GM23338 (cell line): ENCODE results near the gene ALKBH8. TPM values are rescaled to one million over a fixed set of nuclear protein-coding genes. Genes with fewer than 3 reads are reported as not detected.

Experiments
- ATAC-seq: fragments of 200-7000 bp; cut with Tn5 transposase; 3 replicates; pipeline ENCODE4 v1.9.1; 2020
- DNase-seq: peaks from one replicate; pipeline ENCODE4 v3.0.0-alpha.2; 2015; ENCODE audit warnings: low spot score
- H2AFZ ChIP-seq: fragments of 200-600 bp; sonication (generic); 2 replicates; pipeline ENCODE4 v1.8.0; 2016; ENCODE audit warnings: antibody characterized with exemption, mild to moderate bottlenecking, moderate library complexity
- H3F3A ChIP-seq: fragments of 200-600 bp; sonication (generic); replicated peaks from 2 replicates; pipeline ENCODE4 v1.8.0; 2017; ENCODE audit warnings: antibody characterized with exemption, mixed run types, low read depth
- H3K27ac ChIP-seq: fragments of 200-600 bp; sonication (generic); 2 replicates; pipeline ENCODE4 v1.6.1; 2016; ENCODE audit warnings: low read depth
- H3K27me3 ChIP-seq: fragments of 200-600 bp; sonication (generic); 2 replicates; pipeline ENCODE4 v1.8.0; 2016; ENCODE audit warnings: mild to moderate bottlenecking, mixed run types, moderate library complexity; ENCODE audit not compliant: insufficient read depth
- H3K36me3 ChIP-seq: fragments of 200-600 bp; sonication (generic); 2 replicates; pipeline ENCODE4 v1.8.0; 2016; ENCODE audit warnings: mild to moderate bottlenecking; ENCODE audit not compliant: insufficient read depth
- H3K4me1 ChIP-seq: fragments of 200-600 bp; sonication (generic); 2 replicates; pipeline ENCODE4 v1.8.0; 2016; ENCODE audit warnings: mild to moderate bottlenecking, moderate library complexity; ENCODE audit not compliant: insufficient read depth
- H3K4me2 ChIP-seq: fragments of 200-600 bp; sonication (generic); 2 replicates; pipeline ENCODE4 v1.7.1; 2017; ENCODE audit warnings: mixed run types
- H3K4me3 ChIP-seq: fragments of 200-600 bp; sonication (generic); 2 replicates; pipeline ENCODE4 v1.6.1; 2016; ENCODE audit warnings: mixed run types
- H3K79me2 ChIP-seq: fragments of 200-600 bp; sonication (generic); replicated peaks from 2 replicates; pipeline ENCODE4 v1.8.0; 2017; ENCODE audit warnings: mild to moderate bottlenecking; ENCODE audit not compliant: insufficient read depth
- H3K9me2 ChIP-seq: fragments of 200-600 bp; sonication (generic); 2 replicates; pipeline ENCODE4 v1.8.0; 2017; ENCODE audit not compliant: insufficient read depth
- H4K20me1 ChIP-seq: fragments of 200-600 bp; sonication (generic); replicated peaks from 2 replicates; pipeline ENCODE4 v1.8.0; 2017; ENCODE audit warnings: mild to moderate bottlenecking; ENCODE audit not compliant: insufficient read depth
- H3K27ac Mint-ChIP-seq: 2 replicates; pipeline ENCODE4 v1.8.0; 2020; ENCODE audit warnings: inconsistent platforms, mild to moderate bottlenecking, moderate library complexity, mixed read lengths
- H3K27me3 Mint-ChIP-seq: 3 replicates; pipeline ENCODE4 v1.8.0; 2022; ENCODE audit warnings: low read depth, mild to moderate bottlenecking, moderate library complexity, mixed read lengths, inconsistent platforms; ENCODE audit not compliant: insufficient read depth, poor library complexity
- H3K36me3 Mint-ChIP-seq: 3 replicates; pipeline ENCODE4 v1.8.0; 2021; ENCODE audit warnings: low read depth, mild to moderate bottlenecking, inconsistent platforms, moderate library complexity, mixed read lengths
- H3K4me1 Mint-ChIP-seq: 3 replicates; pipeline ENCODE4 v1.8.0; 2020; ENCODE audit warnings: mild to moderate bottlenecking, inconsistent platforms, mixed read lengths
- H3K4me3 Mint-ChIP-seq: 3 replicates; pipeline ENCODE4 v1.8.0; 2021; ENCODE audit warnings: moderate library complexity, mild to moderate bottlenecking, inconsistent platforms, mixed read lengths
- H3K9me3 Mint-ChIP-seq: 3 replicates; pipeline ENCODE4 v1.8.0; 2020; ENCODE audit warnings: moderate library complexity, mild to moderate bottlenecking, inconsistent platforms, mixed read lengths
- CREB1 ChIP-seq: fragments of 250-450 bp; sonication (Bioruptor Pico); IDR thresholded peaks from 2 replicates; pipeline ENCODE4 v1.5.0; 2020; ENCODE audit warnings: low read depth, mild to moderate bottlenecking, moderate library complexity
- EZH2 ChIP-seq: fragments of 200-600 bp; sonication (generic); IDR thresholded peaks from one replicate; pipeline ENCODE4 v1.8.0; 2017; ENCODE audit warnings: antibody characterized with exemption, mild to moderate bottlenecking, low read depth; ENCODE audit not compliant: unreplicated experiment
- EZH2phosphoT487 ChIP-seq: fragments of 200-600 bp; sonication (generic); IDR thresholded peaks from one replicate; pipeline ENCODE4 v1.8.1; 2018; ENCODE audit warnings: antibody characterized with exemption; ENCODE audit not compliant: unreplicated experiment
- JUNB ChIP-seq: IDR thresholded peaks from one replicate; pipeline ENCODE4 v1.6.1; 2016; ENCODE audit warnings: antibody characterized with exemption; ENCODE audit not compliant: unreplicated experiment
- NANOG ChIP-seq: IDR thresholded peaks from 2 replicates; pipeline ENCODE4 v1.6.1; 2016; ENCODE audit warnings: antibody characterized with exemption, borderline replicate concordance
- POLR2AphosphoS5 ChIP-seq: IDR thresholded peaks from 2 replicates; pipeline ENCODE4 v1.6.1; 2016; ENCODE audit warnings: antibody characterized with exemption, low read depth
- STAT1 ChIP-seq: IDR thresholded peaks from one replicate; pipeline ENCODE4 v1.6.1; 2016; ENCODE audit warnings: antibody characterized with exemption; ENCODE audit not compliant: unreplicated experiment
- ZNF114 ChIP-seq: fragments of 250-450 bp; sonication (Bioruptor Pico); IDR thresholded peaks from 2 replicates; pipeline ENCODE4 v1.5.0; 2020; ENCODE audit warnings: mild to moderate bottlenecking, moderate library complexity
- ZNF331 ChIP-seq: fragments of 250-450 bp; sonication (Bioruptor Pico); IDR thresholded peaks from 2 replicates; pipeline ENCODE4 v1.5.0; 2020; ENCODE audit warnings: low read depth, mild to moderate bottlenecking, moderate library complexity
- polyA plus RNA-seq: library from polyadenylated mRNA; unstranded; fragments of >200 nt; fragmentation: Nextera tagmentation; extraction: Ambion mirVana; gene quantifications from 2 replicates; pipeline ENCODE4 v1.2.1, GENCODE V29; 2016
- total RNA-seq: library from RNA; depleted of rRNA; stranded (reverse); fragments of >200 nt; shearing (Covaris generic); gene quantifications from 2 replicates; pipeline ENCODE4 v1.2.3, GENCODE V29; 2014
- TF ChIP-seq, protein P1 (sequence below): IDR thresholded peaks from one replicate; pipeline ENCODE4 v1.6.1; 2018; ENCODE audit warnings: antibody characterized with exemption; ENCODE audit not compliant: unreplicated experiment
- TF ChIP-seq, protein P2 (sequence below): IDR thresholded peaks from 2 replicates; pipeline ENCODE4 v1.6.1; 2016; ENCODE audit warnings: antibody characterized with exemption
- TF ChIP-seq, protein P3 (sequence below): fragments of 250-450 bp; sonication (Bioruptor Pico); IDR thresholded peaks from 2 replicates; pipeline ENCODE4 v1.5.0; 2020; ENCODE audit warnings: mild to moderate bottlenecking, moderate library complexity
- TF ChIP-seq, protein P4 (sequence below), 2 experiments: fragments of 200-600 bp in 1 of 2; sonication (generic) in 1 of 2; conservative IDR thresholded peaks; 2 replicates each; pipeline versions ENCODE4 v1.5.1 to v1.6.1; 2016 to 2017; ENCODE audit warnings: antibody characterized with exemption in 2 of 2, low read depth in 2 of 2, mild to moderate bottlenecking in 2 of 2, moderate library complexity in 1 of 2

ALKBH8 gene
- total and polyA plus RNA-seq, 2 experiments from 2014 or later = 8.9 to 14.2 TPM

DNA sequence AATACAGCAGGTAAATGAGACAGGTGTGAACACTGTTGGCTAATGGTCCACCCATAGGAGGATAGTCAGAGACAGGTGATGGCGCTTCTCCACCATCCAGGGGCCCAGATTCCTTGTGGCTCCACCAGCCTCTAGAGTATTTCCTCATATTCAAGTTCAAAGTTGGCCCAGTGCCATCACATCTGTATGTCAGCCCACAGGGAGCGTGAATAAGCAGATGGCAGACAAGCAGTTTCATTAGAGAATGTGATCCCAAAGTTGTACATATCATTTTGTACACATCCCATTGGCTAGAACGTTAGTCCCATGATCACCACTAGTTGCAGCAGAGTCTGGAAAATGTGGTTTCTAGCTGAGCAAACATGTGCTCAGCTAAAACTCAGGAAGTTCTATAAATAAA lies 96.9 kb downstream of the ALKBH8 start:
- Mint-ChIP-seq H3K27ac (no peak overlapping the region), H3K9me3 (no peaks in the 10 kb centered on the region), H3K27me3 (peaks cover 2% of the 10 kb centered on the region), H3K4me1 (peaks cover 2% of the 10 kb centered on the region; the same call in 1 of the 3 replicates), H3K4me3 (no peak overlapping the region), H3K36me3 (no peaks in the 10 kb centered on the region)
- Histone ChIP-seq H3K4me3 (no peak overlapping the region), H3K4me1 (no peaks in the 10 kb centered on the region), H3K27ac (no peak overlapping the region), H3K27me3 (no peaks in the 10 kb centered on the region), H2AFZ (no peak overlapping the region), H3K9me2 (no peaks in the 10 kb centered on the region), H3K4me2 (no peak overlapping the region), H4K20me1 (no peaks in the 10 kb centered on the region; the same call in 1 of the 2 replicates), H3K36me3 (no peaks in the 10 kb centered on the region), H3F3A (no peaks in the 10 kb centered on the region), H3K79me2 (no peaks in the 10 kb centered on the region)
- TF ChIP-seq, protein P1, sequence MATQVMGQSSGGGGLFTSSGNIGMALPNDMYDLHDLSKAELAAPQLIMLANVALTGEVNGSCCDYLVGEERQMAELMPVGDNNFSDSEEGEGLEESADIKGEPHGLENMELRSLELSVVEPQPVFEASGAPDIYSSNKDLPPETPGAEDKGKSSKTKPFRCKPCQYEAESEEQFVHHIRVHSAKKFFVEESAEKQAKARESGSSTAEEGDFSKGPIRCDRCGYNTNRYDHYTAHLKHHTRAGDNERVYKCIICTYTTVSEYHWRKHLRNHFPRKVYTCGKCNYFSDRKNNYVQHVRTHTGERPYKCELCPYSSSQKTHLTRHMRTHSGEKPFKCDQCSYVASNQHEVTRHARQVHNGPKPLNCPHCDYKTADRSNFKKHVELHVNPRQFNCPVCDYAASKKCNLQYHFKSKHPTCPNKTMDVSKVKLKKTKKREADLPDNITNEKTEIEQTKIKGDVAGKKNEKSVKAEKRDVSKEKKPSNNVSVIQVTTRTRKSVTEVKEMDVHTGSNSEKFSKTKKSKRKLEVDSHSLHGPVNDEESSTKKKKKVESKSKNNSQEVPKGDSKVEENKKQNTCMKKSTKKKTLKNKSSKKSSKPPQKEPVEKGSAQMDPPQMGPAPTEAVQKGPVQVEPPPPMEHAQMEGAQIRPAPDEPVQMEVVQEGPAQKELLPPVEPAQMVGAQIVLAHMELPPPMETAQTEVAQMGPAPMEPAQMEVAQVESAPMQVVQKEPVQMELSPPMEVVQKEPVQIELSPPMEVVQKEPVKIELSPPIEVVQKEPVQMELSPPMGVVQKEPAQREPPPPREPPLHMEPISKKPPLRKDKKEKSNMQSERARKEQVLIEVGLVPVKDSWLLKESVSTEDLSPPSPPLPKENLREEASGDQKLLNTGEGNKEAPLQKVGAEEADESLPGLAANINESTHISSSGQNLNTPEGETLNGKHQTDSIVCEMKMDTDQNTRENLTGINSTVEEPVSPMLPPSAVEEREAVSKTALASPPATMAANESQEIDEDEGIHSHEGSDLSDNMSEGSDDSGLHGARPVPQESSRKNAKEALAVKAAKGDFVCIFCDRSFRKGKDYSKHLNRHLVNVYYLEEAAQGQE = no peak
- no peak for TF ChIP-seq EZH2phosphoT487
- TF ChIP-seq POLR2AphosphoS5 = no peak
- no peak for TF ChIP-seq NANOG
- TF ChIP-seq, protein P2, sequence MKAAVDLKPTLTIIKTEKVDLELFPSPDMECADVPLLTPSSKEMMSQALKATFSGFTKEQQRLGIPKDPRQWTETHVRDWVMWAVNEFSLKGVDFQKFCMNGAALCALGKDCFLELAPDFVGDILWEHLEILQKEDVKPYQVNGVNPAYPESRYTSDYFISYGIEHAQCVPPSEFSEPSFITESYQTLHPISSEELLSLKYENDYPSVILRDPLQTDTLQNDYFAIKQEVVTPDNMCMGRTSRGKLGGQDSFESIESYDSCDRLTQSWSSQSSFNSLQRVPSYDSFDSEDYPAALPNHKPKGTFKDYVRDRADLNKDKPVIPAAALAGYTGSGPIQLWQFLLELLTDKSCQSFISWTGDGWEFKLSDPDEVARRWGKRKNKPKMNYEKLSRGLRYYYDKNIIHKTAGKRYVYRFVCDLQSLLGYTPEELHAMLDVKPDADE = no peak
- TF ChIP-seq, protein P3, sequence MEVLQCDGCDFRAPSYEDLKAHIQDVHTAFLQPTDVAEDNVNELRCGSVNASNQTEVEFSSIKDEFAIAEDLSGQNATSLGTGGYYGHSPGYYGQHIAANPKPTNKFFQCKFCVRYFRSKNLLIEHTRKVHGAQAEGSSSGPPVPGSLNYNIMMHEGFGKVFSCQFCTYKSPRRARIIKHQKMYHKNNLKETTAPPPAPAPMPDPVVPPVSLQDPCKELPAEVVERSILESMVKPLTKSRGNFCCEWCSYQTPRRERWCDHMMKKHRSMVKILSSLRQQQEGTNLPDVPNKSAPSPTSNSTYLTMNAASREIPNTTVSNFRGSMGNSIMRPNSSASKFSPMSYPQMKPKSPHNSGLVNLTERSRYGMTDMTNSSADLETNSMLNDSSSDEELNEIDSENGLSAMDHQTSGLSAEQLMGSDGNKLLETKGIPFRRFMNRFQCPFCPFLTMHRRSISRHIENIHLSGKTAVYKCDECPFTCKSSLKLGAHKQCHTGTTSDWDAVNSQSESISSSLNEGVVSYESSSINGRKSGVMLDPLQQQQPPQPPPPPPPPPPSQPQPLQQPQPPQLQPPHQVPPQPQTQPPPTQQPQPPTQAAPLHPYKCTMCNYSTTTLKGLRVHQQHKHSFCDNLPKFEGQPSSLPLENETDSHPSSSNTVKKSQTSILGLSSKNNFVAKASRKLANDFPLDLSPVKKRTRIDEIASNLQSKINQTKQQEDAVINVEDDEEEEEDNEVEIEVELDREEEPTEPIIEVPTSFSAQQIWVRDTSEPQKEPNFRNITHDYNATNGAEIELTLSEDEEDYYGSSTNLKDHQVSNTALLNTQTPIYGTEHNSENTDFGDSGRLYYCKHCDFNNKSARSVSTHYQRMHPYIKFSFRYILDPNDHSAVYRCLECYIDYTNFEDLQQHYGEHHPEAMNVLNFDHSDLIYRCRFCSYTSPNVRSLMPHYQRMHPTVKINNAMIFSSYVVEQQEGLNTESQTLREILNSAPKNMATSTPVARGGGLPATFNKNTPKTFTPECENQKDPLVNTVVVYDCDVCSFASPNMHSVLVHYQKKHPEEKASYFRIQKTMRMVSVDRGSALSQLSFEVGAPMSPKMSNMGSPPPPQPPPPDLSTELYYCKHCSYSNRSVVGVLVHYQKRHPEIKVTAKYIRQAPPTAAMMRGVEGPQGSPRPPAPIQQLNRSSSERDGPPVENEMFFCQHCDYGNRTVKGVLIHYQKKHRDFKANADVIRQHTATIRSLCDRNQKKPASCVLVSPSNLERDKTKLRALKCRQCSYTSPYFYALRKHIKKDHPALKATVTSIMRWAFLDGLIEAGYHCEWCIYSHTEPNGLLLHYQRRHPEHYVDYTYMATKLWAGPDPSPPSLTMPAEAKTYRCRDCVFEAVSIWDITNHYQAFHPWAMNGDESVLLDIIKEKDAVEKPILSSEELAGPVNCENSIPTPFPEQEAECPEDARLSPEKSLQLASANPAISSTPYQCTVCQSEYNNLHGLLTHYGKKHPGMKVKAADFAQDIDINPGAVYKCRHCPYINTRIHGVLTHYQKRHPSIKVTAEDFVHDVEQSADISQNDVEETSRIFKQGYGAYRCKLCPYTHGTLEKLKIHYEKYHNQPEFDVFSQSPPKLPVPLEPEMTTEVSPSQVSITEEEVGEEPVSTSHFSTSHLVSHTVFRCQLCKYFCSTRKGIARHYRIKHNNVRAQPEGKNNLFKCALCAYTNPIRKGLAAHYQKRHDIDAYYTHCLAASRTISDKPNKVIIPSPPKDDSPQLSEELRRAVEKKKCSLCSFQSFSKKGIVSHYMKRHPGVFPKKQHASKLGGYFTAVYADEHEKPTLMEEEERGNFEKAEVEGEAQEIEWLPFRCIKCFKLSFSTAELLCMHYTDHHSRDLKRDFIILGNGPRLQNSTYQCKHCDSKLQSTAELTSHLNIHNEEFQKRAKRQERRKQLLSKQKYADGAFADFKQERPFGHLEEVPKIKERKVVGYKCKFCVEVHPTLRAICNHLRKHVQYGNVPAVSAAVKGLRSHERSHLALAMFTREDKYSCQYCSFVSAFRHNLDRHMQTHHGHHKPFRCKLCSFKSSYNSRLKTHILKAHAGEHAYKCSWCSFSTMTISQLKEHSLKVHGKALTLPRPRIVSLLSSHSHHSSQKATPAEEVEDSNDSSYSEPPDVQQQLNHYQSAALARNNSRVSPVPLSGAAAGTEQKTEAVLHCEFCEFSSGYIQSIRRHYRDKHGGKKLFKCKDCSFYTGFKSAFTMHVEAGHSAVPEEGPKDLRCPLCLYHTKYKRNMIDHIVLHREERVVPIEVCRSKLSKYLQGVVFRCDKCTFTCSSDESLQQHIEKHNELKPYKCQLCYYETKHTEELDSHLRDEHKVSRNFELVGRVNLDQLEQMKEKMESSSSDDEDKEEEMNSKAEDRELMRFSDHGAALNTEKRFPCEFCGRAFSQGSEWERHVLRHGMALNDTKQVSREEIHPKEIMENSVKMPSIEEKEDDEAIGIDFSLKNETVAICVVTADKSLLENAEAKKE (CRISPR knock-in tag) = no peak
- TF ChIP-seq, protein P4, sequence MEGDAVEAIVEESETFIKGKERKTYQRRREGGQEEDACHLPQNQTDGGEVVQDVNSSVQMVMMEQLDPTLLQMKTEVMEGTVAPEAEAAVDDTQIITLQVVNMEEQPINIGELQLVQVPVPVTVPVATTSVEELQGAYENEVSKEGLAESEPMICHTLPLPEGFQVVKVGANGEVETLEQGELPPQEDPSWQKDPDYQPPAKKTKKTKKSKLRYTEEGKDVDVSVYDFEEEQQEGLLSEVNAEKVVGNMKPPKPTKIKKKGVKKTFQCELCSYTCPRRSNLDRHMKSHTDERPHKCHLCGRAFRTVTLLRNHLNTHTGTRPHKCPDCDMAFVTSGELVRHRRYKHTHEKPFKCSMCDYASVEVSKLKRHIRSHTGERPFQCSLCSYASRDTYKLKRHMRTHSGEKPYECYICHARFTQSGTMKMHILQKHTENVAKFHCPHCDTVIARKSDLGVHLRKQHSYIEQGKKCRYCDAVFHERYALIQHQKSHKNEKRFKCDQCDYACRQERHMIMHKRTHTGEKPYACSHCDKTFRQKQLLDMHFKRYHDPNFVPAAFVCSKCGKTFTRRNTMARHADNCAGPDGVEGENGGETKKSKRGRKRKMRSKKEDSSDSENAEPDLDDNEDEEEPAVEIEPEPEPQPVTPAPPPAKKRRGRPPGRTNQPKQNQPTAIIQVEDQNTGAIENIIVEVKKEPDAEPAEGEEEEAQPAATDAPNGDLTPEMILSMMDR (conservative IDR thresholded peaks at IDR 0.05; ENCODE audit: low read depth in 2 of 2) = no peak
- TF ChIP-seq STAT1 = no peak
- TF ChIP-seq JUNB = no peak
- no peak for TF ChIP-seq CREB1
- TF ChIP-seq ZNF331 = no peak
- TF ChIP-seq EZH2 = no peak
- TF ChIP-seq ZNF114 (CRISPR knock-in tag) = no peak
- DNase-seq (no peak), ATAC-seq (no peak)
